ENCODE measurements around the gene AGPS.

Gene AGPS

DNA sequence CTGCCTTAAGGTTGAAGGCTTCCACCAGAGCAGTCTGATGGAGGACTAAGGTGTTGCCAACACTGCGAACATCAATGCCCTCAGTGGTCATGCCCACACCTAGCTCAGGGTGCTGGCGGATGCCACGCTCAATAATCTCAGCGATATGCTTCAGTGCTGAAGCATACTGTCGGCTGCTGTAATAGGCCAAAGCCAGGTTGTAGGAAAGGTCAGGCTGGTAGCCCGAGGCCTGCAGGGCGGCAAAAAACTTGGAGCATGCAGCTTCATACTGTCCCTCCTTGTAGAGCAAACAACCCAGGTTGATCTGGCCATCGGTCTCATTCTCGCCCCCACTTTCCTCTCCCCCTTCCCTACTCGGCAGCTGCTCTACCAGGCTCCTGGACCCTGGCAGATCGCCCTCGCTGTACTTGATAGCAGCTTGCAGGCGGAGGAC lies 159.4 kb downstream of the AGPS start:
- no peak for DNase-seq (ENCODE audit: low read depth in 2 of 2)

DNA sequence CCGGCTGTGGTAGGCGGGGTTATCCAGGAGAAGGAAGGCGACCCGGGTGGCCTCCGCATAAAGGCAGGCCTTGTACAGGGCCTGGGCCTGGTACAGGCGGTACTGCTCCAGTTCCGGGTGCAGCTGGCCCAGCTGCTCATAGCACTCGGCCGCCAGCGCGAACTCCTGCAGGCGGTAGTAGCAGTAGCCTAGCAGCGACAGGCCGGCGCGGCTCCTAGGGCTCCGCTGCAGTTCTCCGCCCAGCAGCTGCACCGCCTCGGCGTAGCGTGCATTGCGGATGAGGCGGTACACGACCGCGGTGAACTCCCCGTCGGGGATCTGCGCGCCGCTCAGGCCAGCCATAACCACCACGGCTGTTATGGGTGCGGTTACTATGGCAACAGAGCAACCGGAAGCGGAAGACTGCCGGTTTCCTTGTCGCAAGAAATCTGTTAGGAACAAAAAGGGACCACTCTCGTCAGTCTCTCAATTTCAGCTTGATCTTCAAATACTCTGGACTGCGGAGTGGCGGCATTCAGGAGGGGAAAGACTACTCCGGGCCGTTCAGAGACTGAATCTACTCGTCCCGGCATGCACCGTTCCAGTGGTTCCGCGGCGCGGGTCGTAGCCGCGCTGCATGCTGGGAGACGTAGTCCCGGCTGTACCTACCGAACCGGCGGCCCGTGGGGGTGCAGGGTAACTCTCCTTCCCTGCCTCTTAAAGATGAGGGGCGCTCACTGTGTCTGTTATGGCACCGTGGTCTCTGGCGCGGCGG lies 160.0 kb downstream of the AGPS start:
- DNase-seq (ENCODE audit: low read depth in 2 of 2): peak; percentile 78 to 79

DNA sequence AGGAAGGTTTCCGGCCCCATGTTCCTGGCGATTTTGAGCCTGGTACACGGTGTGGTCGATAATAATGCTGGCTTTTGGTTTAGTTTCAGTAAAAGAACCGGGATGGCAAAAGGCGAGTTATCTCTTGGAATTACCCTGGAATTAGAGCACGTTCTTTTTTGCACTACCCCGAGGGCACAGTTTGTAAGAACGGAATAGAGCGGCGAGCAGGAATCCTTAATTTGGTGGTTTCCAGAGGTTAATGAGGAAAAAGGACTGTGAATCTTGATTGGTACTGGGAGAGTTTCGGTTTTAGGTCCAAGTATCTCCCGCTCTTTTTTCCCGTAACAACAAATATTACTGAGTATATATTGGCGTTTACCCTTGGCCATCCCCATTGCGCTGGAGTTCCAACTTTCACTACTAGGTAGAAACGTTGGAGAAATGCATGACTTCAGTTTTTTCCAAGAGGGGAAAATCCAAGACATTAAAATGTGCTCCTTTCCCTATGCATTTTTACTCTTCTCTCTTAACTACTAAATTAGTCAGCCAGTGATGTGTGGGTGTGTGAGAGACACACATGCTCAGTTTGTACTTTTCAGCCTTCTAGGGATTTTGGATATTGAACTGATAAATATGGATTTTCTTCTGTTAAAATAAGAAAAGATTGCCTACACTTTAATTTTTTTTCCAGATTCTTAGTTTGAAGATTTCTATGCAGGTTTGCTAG lies 160.8 kb downstream of the AGPS start:
- no peak for DNase-seq (ENCODE audit: low read depth in 2 of 2)

DNA sequence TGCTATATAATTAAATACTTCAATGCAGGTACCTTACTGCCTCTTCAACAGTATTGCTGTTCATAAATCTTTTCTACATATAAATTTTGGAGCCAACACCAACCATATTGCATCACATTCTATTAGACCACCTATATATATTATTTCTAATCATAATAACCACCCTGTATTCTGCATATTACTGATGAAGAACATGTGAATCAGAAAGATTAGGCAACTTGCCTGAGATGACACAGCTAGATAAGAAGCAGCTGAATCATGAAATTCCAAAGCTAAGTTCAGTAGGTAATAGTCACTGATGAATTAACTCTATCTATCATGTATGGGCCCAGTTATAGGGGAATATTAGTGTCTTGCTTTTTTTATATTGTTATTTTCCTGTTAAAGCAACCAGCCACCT lies 161.8 kb downstream of the AGPS start:
- no peak for DNase-seq (ENCODE audit: low read depth in 2 of 2)

DNA sequence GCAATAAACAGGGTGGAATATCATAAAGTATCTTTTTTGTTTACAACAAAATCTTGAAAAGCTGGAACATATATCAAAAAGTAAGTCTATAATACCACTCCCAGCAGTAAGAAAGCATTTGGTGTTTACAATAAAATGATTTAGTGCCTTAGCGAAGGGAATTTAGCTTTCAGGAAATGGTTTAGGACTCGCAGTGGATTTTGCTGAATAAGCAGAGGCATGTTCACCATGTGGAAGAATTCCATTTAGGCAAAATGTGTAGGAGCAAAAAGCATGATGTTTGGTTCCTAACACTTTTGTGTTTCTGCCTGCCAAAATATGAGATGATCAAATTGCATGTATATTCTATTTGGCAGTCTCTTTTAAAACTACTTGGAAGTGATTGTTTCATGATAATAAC lies 163.6 kb downstream of the AGPS start:
- DNase-seq (ENCODE audit: low read depth in 2 of 2): no peak

DNA sequence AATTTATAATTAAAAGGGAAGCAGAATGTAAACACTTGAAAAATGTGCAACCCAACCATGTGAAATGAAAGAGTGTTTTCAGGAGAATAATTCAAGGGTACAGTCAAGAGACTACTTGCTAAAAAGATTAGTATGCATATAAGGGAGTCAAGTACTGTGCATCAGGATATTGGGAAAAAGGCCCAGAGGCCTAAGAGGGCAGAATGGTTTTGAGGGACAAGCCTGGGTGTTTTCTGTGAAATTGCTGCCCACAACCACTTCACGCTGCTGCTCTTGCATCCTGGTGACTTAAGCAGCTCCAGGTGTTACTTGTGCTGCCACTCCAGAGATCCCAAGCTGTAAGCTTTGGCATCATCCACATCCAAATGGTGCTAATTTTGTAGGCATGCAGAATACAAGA lies 165.2 kb downstream of the AGPS start:
- DNase-seq (ENCODE audit: low read depth in 2 of 2): no peak

DNA sequence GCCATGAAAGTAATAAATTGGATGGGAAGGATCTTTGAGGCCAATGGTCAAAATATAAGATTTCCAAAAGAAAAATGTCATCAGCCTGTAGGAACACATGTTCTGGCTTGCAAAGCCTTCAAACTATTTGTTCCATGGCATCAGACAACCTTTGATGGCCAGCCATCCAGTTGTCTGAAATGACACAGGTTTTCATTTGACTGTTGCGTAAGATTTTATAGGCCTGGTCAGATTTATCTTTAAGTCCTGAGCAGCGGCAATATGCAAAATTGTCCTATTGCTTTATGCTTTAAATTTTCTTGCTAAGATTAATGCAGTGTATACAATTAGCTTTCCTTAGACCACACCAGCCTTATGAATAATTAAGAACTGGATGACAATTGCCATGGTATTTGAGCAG lies 167.1 kb downstream of the AGPS start:
- no peak for DNase-seq (ENCODE audit: low read depth in 2 of 2)

DNA sequence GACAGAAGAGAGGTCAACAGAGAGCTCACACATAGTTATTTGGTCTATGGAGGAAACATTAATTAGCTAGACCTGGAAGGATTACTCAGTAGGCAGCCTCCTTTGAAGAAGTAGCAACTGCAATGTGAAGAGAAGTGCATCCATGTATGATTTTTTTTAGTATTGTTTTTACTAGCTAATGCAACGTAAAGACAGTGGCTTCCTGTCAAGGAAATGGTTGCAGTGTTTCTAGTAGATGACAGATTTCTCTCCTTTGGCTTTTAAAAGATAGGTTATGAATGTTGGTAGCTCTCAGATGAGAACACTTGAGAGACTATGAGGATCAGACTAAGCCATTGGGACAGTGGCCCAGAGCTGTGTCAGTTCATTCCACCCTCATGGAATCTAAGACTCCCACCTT lies 175.8 kb downstream of the AGPS start:
- DNase-seq (ENCODE audit: low read depth in 2 of 2): no peak

DNA sequence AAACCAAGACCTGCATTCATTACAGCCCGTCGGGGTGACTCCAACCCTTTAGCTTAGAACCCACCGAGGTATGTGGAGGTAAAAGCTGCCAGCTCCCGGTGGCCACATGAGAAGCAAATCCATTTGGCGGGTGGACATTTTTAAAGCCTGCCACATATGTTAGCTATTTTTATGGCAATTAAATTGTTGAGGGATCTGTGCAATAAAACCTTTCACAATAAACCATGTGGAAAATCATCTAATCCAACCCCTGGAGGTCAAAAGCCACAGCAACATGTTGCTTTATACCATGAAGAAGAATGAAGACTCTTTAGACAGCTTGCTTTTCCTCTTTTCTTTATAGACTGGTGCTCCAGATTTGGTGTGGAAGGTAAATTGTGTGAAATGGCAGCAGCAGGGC lies 176.3 kb downstream of the AGPS start:
- no peak for DNase-seq (ENCODE audit: low read depth in 2 of 2)

DNA sequence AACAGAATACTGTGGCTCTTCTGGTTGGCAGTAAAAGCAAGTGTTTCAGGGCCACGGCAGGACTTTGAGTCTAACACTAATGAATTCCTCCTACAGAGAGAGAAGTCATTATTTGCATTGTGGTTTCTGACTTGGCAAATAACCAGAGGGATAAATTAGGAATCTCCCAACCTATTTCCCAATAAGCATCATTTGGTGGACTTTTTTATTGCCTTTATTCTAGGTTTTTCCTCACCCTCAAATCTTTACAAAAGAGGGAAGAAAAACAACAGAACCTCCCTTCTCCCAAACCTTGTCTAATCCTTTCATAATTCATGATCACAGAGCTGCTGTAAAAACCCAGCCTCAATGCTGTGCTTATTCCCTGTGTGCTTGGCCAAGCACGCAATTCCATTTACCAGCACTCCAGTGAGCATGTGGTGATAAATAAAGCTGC lies 179.7 kb downstream of the AGPS start:
- no peak for DNase-seq (ENCODE audit: low read depth in 2 of 2)

DNA sequence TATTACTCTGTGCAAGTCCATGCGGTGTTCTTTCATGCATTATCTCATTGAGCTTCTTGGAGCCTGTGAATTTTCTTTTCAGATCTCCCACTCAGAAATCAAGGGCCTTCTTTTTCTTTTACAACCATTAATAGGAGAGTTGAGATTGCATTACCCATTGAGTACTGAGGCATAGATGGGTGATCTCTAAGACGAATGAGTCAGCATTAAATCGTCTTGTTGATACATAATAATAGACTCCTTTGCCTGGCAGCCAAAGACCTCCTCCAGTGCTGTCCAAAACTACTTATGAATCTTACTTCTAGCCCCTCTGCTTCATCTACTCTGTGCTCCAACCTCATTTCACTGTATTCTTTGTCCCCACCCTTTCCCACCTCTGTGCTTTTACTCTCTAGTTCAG lies 180.5 kb downstream of the AGPS start:
- no peak for DNase-seq (ENCODE audit: low read depth in 2 of 2)

DNA sequence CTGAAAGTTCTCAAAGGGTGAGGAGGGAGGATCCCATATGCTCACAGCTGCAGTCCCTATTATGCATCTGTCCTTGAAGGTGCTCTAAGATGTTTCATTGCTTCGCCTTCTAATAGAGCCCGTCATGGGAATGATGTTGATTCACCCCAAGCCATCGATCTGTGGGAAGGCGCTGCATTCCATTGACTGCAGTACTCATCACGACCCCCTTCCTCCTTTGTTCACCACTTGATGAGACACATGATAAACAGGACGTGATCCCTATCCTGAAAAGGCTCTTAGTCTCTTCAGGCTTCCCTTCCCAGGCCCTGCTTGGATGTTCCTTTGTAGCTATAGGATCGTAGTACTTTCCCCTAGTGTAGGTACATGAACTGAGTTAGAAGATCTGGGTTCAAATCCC lies 181.8 kb downstream of the AGPS start:
- no peak for DNase-seq (ENCODE audit: low read depth in 2 of 2)

DNA sequence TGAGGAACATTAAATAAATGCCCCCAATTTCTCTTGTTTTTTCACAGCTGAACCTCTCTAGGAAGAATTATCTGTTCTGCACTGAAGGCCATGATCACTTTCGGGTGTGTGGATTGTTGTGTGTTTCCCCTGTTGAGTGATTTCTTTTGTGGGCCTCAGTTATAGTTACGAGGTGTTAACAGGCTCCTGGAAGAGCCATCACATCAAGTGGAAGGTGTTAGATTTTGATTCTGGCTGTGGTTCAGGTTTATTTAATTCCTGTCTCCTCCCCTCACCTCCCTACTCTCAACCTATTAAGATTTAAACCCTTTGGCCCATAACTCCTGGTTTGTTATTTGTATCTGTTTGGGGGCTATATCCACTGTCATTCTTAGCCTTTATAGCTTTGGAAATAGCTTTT lies 182.8 kb downstream of the AGPS start:
- DNase-seq (ENCODE audit: low read depth in 2 of 2): no peak

DNA sequence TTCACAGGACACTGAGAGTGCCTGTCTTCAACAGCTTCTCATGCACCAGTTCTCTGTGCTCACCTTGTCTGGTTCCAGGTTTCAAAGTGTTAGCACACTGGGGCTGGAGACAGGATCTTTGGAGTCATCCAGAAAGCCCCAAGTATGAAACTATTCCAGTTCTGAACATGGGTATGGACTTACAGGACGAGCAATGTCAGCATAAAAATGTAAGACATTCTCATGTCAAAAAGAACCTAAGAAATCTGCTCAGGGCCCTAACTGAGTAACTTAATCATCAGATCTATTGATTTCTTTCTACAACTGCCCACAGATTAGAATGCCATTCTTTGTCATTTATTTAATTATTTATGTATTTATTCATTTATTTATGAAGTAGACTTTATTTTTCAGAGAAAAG lies 184.5 kb downstream of the AGPS start:
- DNase-seq (ENCODE audit: low read depth in 2 of 2): no peak

DNA sequence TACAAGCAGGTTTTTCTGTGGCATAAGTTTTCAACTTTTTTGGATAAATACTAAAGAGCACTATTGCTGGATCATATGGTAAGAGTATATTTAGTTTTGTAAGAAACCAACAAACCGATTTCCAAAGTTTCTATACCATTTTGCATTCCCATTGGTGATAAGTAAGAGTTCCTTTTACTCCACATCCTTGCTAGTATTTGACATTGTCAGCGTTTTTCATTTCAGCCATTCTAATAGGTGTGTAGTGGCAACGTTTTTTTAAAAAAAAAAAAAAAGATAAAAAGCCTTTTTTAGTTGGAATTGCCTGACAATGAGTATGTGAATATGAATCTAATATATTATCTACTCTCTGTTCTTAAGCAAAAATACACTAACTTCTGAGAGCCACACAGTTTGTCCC lies 185.9 kb downstream of the AGPS start:
- DNase-seq (ENCODE audit: low read depth in 2 of 2): no peak

DNA sequence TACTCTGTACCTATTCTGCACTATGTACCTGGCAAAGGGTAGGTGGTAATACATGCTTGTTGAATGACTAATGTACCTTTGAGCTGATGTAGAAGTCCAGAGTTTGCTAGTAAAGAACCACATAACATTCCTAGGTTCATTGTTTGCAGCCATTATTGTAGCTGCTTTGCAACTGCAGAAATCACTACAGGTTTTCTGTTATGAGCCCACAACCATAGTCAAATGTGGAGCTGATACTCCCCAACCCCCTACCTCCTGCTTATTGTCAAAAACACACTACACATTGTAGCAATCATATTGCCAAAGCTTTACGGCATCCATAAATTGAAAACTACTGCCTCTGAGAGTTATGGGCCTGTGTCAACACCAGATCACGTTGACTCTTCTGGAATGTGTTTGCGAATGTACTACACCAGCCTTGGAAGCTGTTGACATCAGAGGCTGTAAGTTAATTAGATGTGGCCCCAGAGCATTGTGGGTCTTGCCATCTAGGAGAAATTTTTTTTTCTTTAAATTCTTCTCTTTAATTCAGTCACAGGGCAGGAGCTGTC lies 187.0 kb downstream of the AGPS start:
- DNase-seq (ENCODE audit: low read depth in 2 of 2): no peak

DNA sequence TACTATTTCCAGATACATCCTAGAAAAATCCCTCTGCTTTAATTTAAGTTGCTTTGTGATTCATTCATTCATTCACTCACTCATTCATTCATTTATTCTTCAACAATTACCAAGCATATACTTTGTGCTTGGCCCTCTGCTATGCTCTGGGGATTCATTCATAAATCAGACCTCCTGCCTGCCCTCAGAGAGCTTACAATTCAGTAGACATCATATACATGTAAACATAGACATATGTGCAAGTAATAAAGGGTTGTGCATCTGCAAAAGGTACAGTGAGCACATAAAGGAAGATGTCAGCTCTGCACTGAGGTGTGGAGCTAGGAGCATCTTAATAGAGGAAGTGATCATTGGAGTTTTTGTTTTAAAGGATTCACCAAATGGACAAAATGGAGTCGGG lies 189.4 kb downstream of the AGPS start:
- DNase-seq (ENCODE audit: low read depth in 2 of 2): no peak

DNA sequence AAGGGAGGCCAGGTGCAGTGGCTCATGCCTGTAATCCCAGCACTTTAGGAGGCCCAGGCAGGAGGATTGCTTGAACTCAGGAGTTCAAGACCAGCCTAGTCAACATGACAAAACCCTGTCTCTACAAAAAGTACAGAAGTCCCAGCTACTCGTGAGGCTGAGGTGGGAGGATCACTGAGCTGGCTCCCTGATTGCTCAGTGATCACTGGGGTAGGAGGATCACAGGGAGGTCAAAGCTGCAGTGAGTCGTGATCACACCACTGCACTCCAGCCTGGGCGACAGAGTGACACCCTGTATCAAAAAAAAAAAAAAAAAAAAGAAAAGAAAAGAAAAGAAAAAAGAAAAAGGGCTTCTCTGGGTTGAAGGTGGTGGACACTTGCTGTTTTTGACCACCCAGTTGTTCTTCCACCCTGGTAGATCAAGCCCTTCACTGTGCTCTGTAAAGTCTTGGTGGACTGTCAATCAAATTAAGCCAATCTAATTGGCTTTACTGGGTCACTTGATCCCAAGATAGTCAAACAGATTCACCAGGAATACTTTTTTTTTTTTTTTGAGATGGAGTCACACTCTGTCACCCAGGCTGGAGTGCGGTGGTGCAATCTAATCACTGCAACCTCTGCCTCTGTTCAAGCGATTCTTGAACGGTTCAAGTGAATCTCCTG lies 191.6 kb downstream of the AGPS start:
- DNase-seq (ENCODE audit: low read depth in 2 of 2): no peak

DNA sequence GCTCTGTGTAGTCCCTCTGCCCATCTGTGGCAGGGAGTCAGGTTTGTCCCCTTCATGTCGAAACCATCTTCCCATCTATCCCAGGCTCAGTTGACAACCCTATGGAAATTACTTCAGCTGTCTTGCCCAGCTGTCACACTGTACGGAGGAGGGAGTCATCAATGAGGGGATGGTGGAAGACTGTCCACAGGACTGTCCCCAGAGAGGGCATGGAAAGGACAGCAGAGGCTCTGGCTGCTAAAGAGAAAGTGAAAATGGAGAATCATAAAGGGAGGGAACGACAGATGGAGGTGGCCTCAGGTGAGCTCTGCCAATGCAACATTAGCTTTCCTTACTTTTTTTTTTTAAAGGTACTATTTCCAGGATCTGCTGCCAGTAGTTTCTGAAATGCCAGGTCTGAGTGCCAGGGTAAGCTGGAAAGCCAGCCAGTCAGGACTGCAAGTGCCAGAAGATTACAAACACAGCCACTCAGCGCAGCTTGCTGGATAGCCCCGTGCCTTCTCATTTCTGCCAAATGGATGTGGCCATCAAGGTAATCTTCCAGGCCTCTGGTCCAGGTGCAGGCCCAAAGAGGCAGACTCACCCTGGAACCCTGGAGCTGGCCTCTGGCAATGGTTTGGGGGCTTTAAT lies 192.8 kb downstream of the AGPS start:
- no peak for DNase-seq (ENCODE audit: low read depth in 2 of 2)

DNA sequence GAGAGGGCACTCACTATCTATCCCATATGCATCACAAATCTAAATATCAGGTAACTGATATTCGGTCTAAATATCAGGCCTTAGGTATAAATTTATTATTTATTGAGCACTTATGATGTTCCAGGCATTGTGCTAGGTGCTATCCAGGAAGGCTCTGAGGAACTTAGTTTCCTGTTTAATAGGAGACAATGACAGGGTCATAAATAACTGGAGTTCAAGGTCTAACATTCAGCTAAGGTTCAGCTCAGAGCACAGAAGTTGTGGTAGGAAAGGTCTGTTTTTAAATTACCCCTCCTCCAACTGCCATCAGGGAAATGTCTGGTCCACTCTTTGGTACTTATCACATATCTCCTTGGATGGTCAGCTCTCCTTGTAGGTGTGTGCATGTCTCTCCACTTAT lies 193.6 kb downstream of the AGPS start:
- DNase-seq (ENCODE audit: low read depth in 2 of 2): no peak

DNA sequence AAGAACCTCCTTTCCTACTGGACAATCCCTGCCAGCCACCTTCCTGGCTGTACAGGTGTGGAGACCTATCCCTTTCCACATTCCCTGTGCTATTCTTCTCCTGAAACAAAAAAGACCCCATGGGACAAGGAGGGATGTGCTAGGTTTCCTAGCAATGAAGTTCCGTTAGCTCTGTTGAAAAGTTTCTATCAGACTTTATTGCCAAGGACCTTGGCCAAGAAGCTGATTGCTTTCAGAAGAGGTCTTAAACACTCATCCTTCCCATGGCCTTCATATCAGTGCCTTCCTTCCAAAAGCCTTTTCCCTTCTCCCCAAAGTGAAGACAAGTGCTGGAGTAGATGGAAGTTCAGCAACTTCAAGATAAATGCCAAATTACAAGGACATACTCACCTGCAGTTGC lies 194.8 kb downstream of the AGPS start:
- no peak for DNase-seq (ENCODE audit: low read depth in 2 of 2)

DNA sequence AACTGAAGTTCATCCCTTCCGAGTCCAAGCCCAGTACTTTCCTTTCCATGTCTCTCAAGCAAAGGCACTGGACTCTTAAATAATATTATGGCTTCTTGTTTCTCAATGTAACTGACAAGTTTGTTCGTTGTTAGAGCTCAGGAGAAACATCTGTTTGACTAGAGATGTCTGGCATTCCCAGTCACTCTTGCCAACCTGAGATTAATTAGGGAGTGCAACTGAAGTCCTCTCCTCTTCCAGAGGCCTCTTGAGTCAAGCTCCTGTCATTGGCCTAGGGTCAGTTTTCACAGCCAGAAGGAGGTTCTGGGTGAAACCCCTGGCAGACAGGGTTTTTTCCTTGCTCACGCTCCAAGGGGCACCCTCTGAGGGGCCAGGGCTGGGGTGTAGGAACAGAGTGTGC lies 196.1 kb downstream of the AGPS start:
- DNase-seq (ENCODE audit: low read depth in 2 of 2): no peak

Data from stimulated activated CD4-positive, alpha-beta T cell treated with anti-CD3 and anti-CD28 coated beads, Interleukin-15, amount 100 ng/mL, for 48 hours (primary cell).